Neural progenitor cell (in vitro differentiated cells): ENCODE data around the gene RFX8.

Experiments used
- CTCF ChIP-seq: fragments of 200-600 bp; sonication (generic); IDR thresholded peaks from 2 replicates; pipeline ENCODE4 v1.5.1; 2017; ENCODE audit warnings: antibody characterized with exemption, mild to moderate bottlenecking
- EZH2 ChIP-seq: fragments of 200-600 bp; sonication (generic); IDR thresholded peaks from 2 replicates; pipeline ENCODE4 v1.6.1; 2017; ENCODE audit warnings: antibody characterized with exemption, mild to moderate bottlenecking, moderate library complexity
- EZH2phosphoT487 ChIP-seq: fragments of 200-600 bp; sonication (generic); IDR thresholded peaks from 2 replicates; pipeline ENCODE4 v1.6.1; 2017; ENCODE audit warnings: antibody characterized with exemption

GRCh38 chr2:101428422-101429176 is 46.3 kb downstream of the RFX8 start:
- no peak for TF ChIP-seq CTCF
- no peak for TF ChIP-seq EZH2phosphoT487
- TF ChIP-seq EZH2, result no peak
